DMS 273 treated with DMSO at 0.1 percent for 48 hours (cell line): ENCODE data around the gene NME4.
"Not testable (repeated sequence)": the region's sequence is repeated elsewhere in the genome, so short reads cannot be mapped to it uniquely, and the experiment has no call there.

ENCODE experiments used
- DNase-seq: peaks from one replicate; lab custom pipeline; 2025; lab: John Stamatoyannopoulos, UW

Gene NME4

GRCh38 chr16:397135-397661 is at the start of gene NME4:
Gene NME4 (plus strand): TSS chr16:397199. CDS start chr16:397223, 24 bp downstream.
- no peak for DNase-seq

- no peak for DNase-seq
Measured at GRCh38 chr16:347203-347602, 49.8 kb upstream of the NME4 start.

- not testable (repeated sequence) for DNase-seq
Measured at GRCh38 chr16:348495-348894, 48.5 kb upstream of the NME4 start.

GRCh38 chr16:349211-349610 is 47.8 kb upstream of the NME4 start:
- no peak for DNase-seq

- DNase-seq = no peak
Measured at GRCh38 chr16:350203-350602, 46.8 kb upstream of the NME4 start.

GRCh38 chr16:351804-352520 is 45.0 kb upstream of the NME4 start:
- no peak for DNase-seq

- peak; percentile 99 for DNase-seq
Measured at GRCh38 chr16:352547-353403, 44.2 kb upstream of the NME4 start, which contains the start of gene AXIN1. Gene AXIN1 (minus strand): TSS chr16:352723. CDS start chr16:347025, 5,698 bp downstream.

- DNase-seq = no peak
Measured at GRCh38 chr16:353404-354290, 43.4 kb upstream of the NME4 start.

GRCh38 chr16:354291-354881 is 42.6 kb upstream of the NME4 start:
- DNase-seq = no peak

- DNase-seq = no peak
Measured at GRCh38 chr16:354971-355461, 42.0 kb upstream of the NME4 start.

- no peak for DNase-seq
Measured at GRCh38 chr16:356741-357140, 40.3 kb upstream of the NME4 start.

GRCh38 chr16:359067-359763 is 37.8 kb upstream of the NME4 start:
- DNase-seq = no peak

GRCh38 chr16:359871-360697 is 36.9 kb upstream of the NME4 start:
- DNase-seq = no peak

- DNase-seq = no peak
Measured at GRCh38 chr16:360698-361336, 36.2 kb upstream of the NME4 start.

- no peak for DNase-seq
Measured at GRCh38 chr16:361341-361871, 35.6 kb upstream of the NME4 start.

GRCh38 chr16:361872-362701 is 34.9 kb upstream of the NME4 start:
- peak; percentile 33 for DNase-seq

GRCh38 chr16:362702-362999 is 34.3 kb upstream of the NME4 start:
- DNase-seq = not testable (repeated sequence)

- no peak for DNase-seq
Measured at GRCh38 chr16:363110-363765, 33.8 kb upstream of the NME4 start.
